CD8-positive, alpha-beta T cell (primary cell): Measurements from ENCODE around the gene TRIM17. TPM values are rescaled to one million over a fixed set of nuclear protein-coding genes. Genes with fewer than 3 reads are reported as not detected.

Source experiments
- microRNA-seq: library from miRNA; unstranded; fragments of <30 nt; microRNA quantifications from one replicate; pipeline ENCODE4 v1.2.0, GENCODE V29; 2022; ENCODE audit warnings: borderline microRNAs expressed
- total RNA-seq, 46 experiments: library from RNA in 2 of 46; stranded (reverse) in 2 of 46; gene quantifications; one replicate each; pipeline ENCODE4 v1.2.3 and lab custom pipeline; 2021 to 2026

Gene TRIM17
- total RNA-seq, 2 experiments from 2014 or later: 1.1 to 1.4 TPM

Small RNA genes lying within 50 kb of the gene (microRNA-seq; reads per million reads assigned to microRNA genes)
- gene MIR4666A (not detected), gene MIR6742 (not detected)

Other genes starting within 250 kb of the TRIM17 start
- 10 to 100 TPM; 58.3 to 65.3 TPM for gene OBSCN, start 208.8 kb downstream of the TRIM17 start, total RNA-seq
- 10 to 100 TPM; 36.6 to 40.3 TPM for gene TRIM11, start 10.0 kb downstream of the TRIM17 start, total RNA-seq
- 10 to 100 TPM; 34.8 to 35.8 TPM for gene RNF187, start 70.5 kb upstream of the TRIM17 start, total RNA-seq